Measurements from ENCODE around the gene NTM.

NTM gene

GRCh38 chr11:131993246-131993645 is 622.8 kb downstream of the NTM start:
- Histone ChIP-seq H2AFZ (ENCODE audit: low read depth, low read length) (no peak overlapping the region), H3K36me3 (ENCODE audit: insufficient read depth, low read length) (no peaks in the 10 kb centered on the region), H3K4me3 (ENCODE audit: low read length) (no peak overlapping the region), H3K9me3 (ENCODE audit: low read length) (no peaks in the 10 kb centered on the region), H3K4me1 (ENCODE audit: insufficient read depth, low read length) (no peaks in the 10 kb centered on the region), H3K27me3 (ENCODE audit: insufficient read depth, low read length) (no peaks in the 10 kb centered on the region)

GRCh38 chr11:131998020-131998419 is 627.6 kb downstream of the NTM start:
- Histone ChIP-seq H3K4me3 (ENCODE audit: low read length) (no peak overlapping the region), H3K36me3 (ENCODE audit: insufficient read depth, low read length) (no peaks in the 10 kb centered on the region), H3K9me3 (ENCODE audit: low read length) (no peaks in the 10 kb centered on the region), H3K27me3 (ENCODE audit: insufficient read depth, low read length) (no peaks in the 10 kb centered on the region), H2AFZ (ENCODE audit: low read depth, low read length) (no peak overlapping the region), H3K4me1 (ENCODE audit: insufficient read depth, low read length) (no peaks in the 10 kb centered on the region)

GRCh38 chr11:131999084-131999483 is 628.7 kb downstream of the NTM start:
- Histone ChIP-seq H2AFZ (ENCODE audit: low read depth, low read length) (no peak overlapping the region), H3K9me3 (ENCODE audit: low read length) (no peaks in the 10 kb centered on the region), H3K4me3 (ENCODE audit: low read length) (no peak overlapping the region), H3K27me3 (ENCODE audit: insufficient read depth, low read length) (no peaks in the 10 kb centered on the region), H3K36me3 (ENCODE audit: insufficient read depth, low read length) (no peaks in the 10 kb centered on the region), H3K4me1 (ENCODE audit: insufficient read depth, low read length) (no peaks in the 10 kb centered on the region)

- Histone ChIP-seq H3K36me3 (ENCODE audit: insufficient read depth, low read length) (no peaks in the 10 kb centered on the region), H3K4me3 (ENCODE audit: low read length) (no peak overlapping the region), H2AFZ (ENCODE audit: low read depth, low read length) (no peak overlapping the region), H3K4me1 (ENCODE audit: insufficient read depth, low read length) (no peaks in the 10 kb centered on the region), H3K9me3 (ENCODE audit: low read length) (no peaks in the 10 kb centered on the region), H3K27me3 (ENCODE audit: insufficient read depth, low read length) (no peaks in the 10 kb centered on the region)
Measured at GRCh38 chr11:131999955-132000354, 629.5 kb downstream of the NTM start.

GRCh38 chr11:132005887-132006286 is 635.5 kb downstream of the NTM start:
- Histone ChIP-seq H3K27me3 (ENCODE audit: insufficient read depth, low read length) (no peaks in the 10 kb centered on the region), H2AFZ (ENCODE audit: low read depth, low read length) (no peak overlapping the region), H3K4me1 (ENCODE audit: insufficient read depth, low read length) (no peaks in the 10 kb centered on the region), H3K4me3 (ENCODE audit: low read length) (no peak overlapping the region), H3K36me3 (ENCODE audit: insufficient read depth, low read length) (no peaks in the 10 kb centered on the region), H3K9me3 (ENCODE audit: low read length) (no peaks in the 10 kb centered on the region)

GRCh38 chr11:132006884-132007580 is 636.6 kb downstream of the NTM start:
- H3K27me3 ChIP-seq (ENCODE audit: insufficient read depth, low read length) = no peaks in the 10 kb centered on the region
- no peak overlapping the region for H2AFZ ChIP-seq (ENCODE audit: low read depth, low read length)
- H3K4me3 ChIP-seq (ENCODE audit: low read length) = no peak overlapping the region
- no peaks in the 10 kb centered on the region for H3K9me3 ChIP-seq (ENCODE audit: low read length)
- H3K4me1 ChIP-seq (ENCODE audit: insufficient read depth, low read length) = no peaks in the 10 kb centered on the region
- H3K36me3 ChIP-seq (ENCODE audit: insufficient read depth, low read length) = no peaks in the 10 kb centered on the region

- no peaks in the 10 kb centered on the region for H3K9me3 ChIP-seq (ENCODE audit: low read length)
- no peaks in the 10 kb centered on the region for H3K27me3 ChIP-seq (ENCODE audit: insufficient read depth, low read length)
- H2AFZ ChIP-seq (ENCODE audit: low read depth, low read length) = no peak overlapping the region
- no peaks in the 10 kb centered on the region for H3K36me3 ChIP-seq (ENCODE audit: insufficient read depth, low read length)
- H3K4me3 ChIP-seq (ENCODE audit: low read length) = no peak overlapping the region
- H3K4me1 ChIP-seq (ENCODE audit: insufficient read depth, low read length) = no peaks in the 10 kb centered on the region
Measured at GRCh38 chr11:132008226-132008625, 637.8 kb downstream of the NTM start.

- Histone ChIP-seq H3K9me3 (ENCODE audit: low read length) (no peaks in the 10 kb centered on the region), H3K27me3 (ENCODE audit: insufficient read depth, low read length) (no peaks in the 10 kb centered on the region), H3K36me3 (ENCODE audit: insufficient read depth, low read length) (no peaks in the 10 kb centered on the region), H3K4me1 (ENCODE audit: insufficient read depth, low read length) (no peaks in the 10 kb centered on the region), H2AFZ (ENCODE audit: low read depth, low read length) (no peak overlapping the region), H3K4me3 (ENCODE audit: low read length) (no peak overlapping the region)
Measured at GRCh38 chr11:132008872-132009271, 638.5 kb downstream of the NTM start.

GRCh38 chr11:132020001-132020400 is 649.6 kb downstream of the NTM start:
- H3K36me3 ChIP-seq (ENCODE audit: insufficient read depth, low read length) = no peaks in the 10 kb centered on the region

GRCh38 chr11:132022285-132022684 is 651.9 kb downstream of the NTM start:
- no peaks in the 10 kb centered on the region for H3K36me3 ChIP-seq (ENCODE audit: insufficient read depth, low read length)
- no peak overlapping the region for H3K4me3 ChIP-seq (ENCODE audit: low read length)
- no peaks in the 10 kb centered on the region for H3K27me3 ChIP-seq (ENCODE audit: insufficient read depth, low read length)
- no peaks in the 10 kb centered on the region for H3K9me3 ChIP-seq (ENCODE audit: low read length)
- no peaks in the 10 kb centered on the region for H3K4me1 ChIP-seq (ENCODE audit: insufficient read depth, low read length)
- H2AFZ ChIP-seq (ENCODE audit: low read depth, low read length) = no peak overlapping the region

More at GRCh38 chr11:132020001-132020400, 649.6 kb downstream of the NTM start:
- H3K27me3 ChIP-seq (ENCODE audit: insufficient read depth, low read length) = no peaks in the 10 kb centered on the region
- H2AFZ ChIP-seq (ENCODE audit: low read depth, low read length) = no peak overlapping the region
- no peak overlapping the region for H3K4me3 ChIP-seq (ENCODE audit: low read length)
- H3K9me3 ChIP-seq (ENCODE audit: low read length) = no peaks in the 10 kb centered on the region
- no peaks in the 10 kb centered on the region for H3K4me1 ChIP-seq (ENCODE audit: insufficient read depth, low read length)

GRCh38 chr11:132022733-132023478 is 652.5 kb downstream of the NTM start:
- Histone ChIP-seq H3K27me3 (ENCODE audit: insufficient read depth, low read length) (no peaks in the 10 kb centered on the region), H3K9me3 (ENCODE audit: low read length) (no peaks in the 10 kb centered on the region), H3K4me3 (ENCODE audit: low read length) (no peak overlapping the region), H3K36me3 (ENCODE audit: insufficient read depth, low read length) (no peaks in the 10 kb centered on the region), H3K4me1 (ENCODE audit: insufficient read depth, low read length) (no peaks in the 10 kb centered on the region), H2AFZ (ENCODE audit: low read depth, low read length) (no peak overlapping the region)

- Histone ChIP-seq H3K4me3 (ENCODE audit: low read length) (no peak overlapping the region), H3K9me3 (ENCODE audit: low read length) (no peaks in the 10 kb centered on the region), H2AFZ (ENCODE audit: low read depth, low read length) (no peak overlapping the region), H3K4me1 (ENCODE audit: insufficient read depth, low read length) (no peaks in the 10 kb centered on the region), H3K27me3 (ENCODE audit: insufficient read depth, low read length) (no peaks in the 10 kb centered on the region), H3K36me3 (ENCODE audit: insufficient read depth, low read length) (no peaks in the 10 kb centered on the region)
Measured at GRCh38 chr11:132024587-132025295, 654.3 kb downstream of the NTM start.

- H3K36me3 ChIP-seq (ENCODE audit: insufficient read depth, low read length) = no peaks in the 10 kb centered on the region
- H3K9me3 ChIP-seq (ENCODE audit: low read length) = no peaks in the 10 kb centered on the region
- H3K4me1 ChIP-seq (ENCODE audit: insufficient read depth, low read length) = no peaks in the 10 kb centered on the region
- no peak overlapping the region for H2AFZ ChIP-seq (ENCODE audit: low read depth, low read length)
- no peak overlapping the region for H3K4me3 ChIP-seq (ENCODE audit: low read length)
- H3K27me3 ChIP-seq (ENCODE audit: insufficient read depth, low read length) = no peaks in the 10 kb centered on the region
Measured at GRCh38 chr11:132026746-132027145, 656.3 kb downstream of the NTM start.

Data from neuron (in vitro differentiated cells).